Endothelial cell of umbilical vein (primary cell): ENCODE data around the gene ING2. TPM values are rescaled to one million over a fixed set of nuclear protein-coding genes. Genes with fewer than 3 reads are reported as not detected.
"Not testable (repeated sequence)": the region's sequence is repeated elsewhere in the genome, so short reads cannot be mapped to it uniquely, and the experiment has no call there.

Experiments used
- BruUV-seq: library from RNA; stranded (reverse); fragments of 400-500 nt; replicated peaks from 2 replicates; lab custom pipeline; 2021; lab: Mats Ljungman, UMichigan
- CTCF ChIA-PET: fragments of 300-600, 350-600 bp; sonication (Branson Sonifier 250); formaldehyde crosslinking; loops from one replicate; lab custom pipeline; 2021; ENCODE audit warnings: antibody characterized with exemption, inconsistent platforms; lab: Charles Lee
- POLR2A ChIA-PET: fragments of 300-600, 350-600 bp; sonication (Branson Sonifier 250); formaldehyde crosslinking; loops from one replicate; lab custom pipeline; 2021; ENCODE audit warnings: antibody characterized with exemption, inconsistent platforms; lab: Charles Lee
- DNase-seq: peaks from one replicate; pipeline ENCODE4 v3.0.0-alpha.2; 2011; ENCODE audit warnings: low read depth, low spot score
- FAIRE-seq: peaks from 2 replicates; lab custom pipeline; 2011; peaks lifted over from hg19 to GRCh38; lab: Jason Lieb, UNC
- H2AFZ ChIP-seq: 2 replicates; pipeline ENCODE4 v1.6.0; 2012; ENCODE audit warnings: low read depth, low read length, control low read depth, inconsistent platforms
- H3K27ac ChIP-seq: 2 replicates; pipeline ENCODE4 v1.5.1; 2011; ENCODE audit warnings: low read depth, mild to moderate bottlenecking, control low read depth, low read length, moderate library complexity; ENCODE audit not compliant: insufficient read depth
- H3K27me3 ChIP-seq, 2 experiments: 2 replicates each; pipeline versions ENCODE4 v1.6.0 to v1.6.1; 2011; ENCODE audit warnings: low read length in 2 of 2, mixed read lengths in 1 of 2; ENCODE audit not compliant: control insufficient read depth in 2 of 2, insufficient read depth in 2 of 2
- H3K36me3 ChIP-seq, 2 experiments: 2 replicates in 1 of 2; 3 replicates in 1 of 2; pipeline ENCODE4 v1.5.1; 2011; ENCODE audit warnings: low read length in 2 of 2, mild to moderate bottlenecking in 1 of 2, moderate library complexity in 1 of 2; ENCODE audit not compliant: control insufficient read depth in 2 of 2, insufficient read depth in 2 of 2; ENCODE audit errors: extremely low read depth in 1 of 2
- H3K4me1 ChIP-seq: 3 replicates; pipeline ENCODE4 v1.5.1; 2011; ENCODE audit warnings: mild to moderate bottlenecking, low read length; ENCODE audit not compliant: control insufficient read depth, insufficient read depth; ENCODE audit errors: extremely low read depth
- H3K4me2 ChIP-seq: 2 replicates; pipeline ENCODE4 v1.6.1; 2011; ENCODE audit warnings: low read length, control low read depth, mixed read lengths; ENCODE audit not compliant: insufficient read depth
- H3K4me3 ChIP-seq, 3 experiments: fragments of 200-600 bp in 1 of 3; sonication (generic), shearing (Covaris generic) in 1 of 3; replicated peaks in 1 of 3; 2 replicates each; pipeline ENCODE4 v1.5.1; 2011 to 2016; ENCODE audit warnings: control low read depth in 3 of 3, low read length in 3 of 3, mild to moderate bottlenecking in 2 of 3, inconsistent platforms in 1 of 3, low read depth in 1 of 3, moderate library complexity in 1 of 3; ENCODE audit not compliant: insufficient read depth in 1 of 3
- H3K79me2 ChIP-seq: 2 replicates; pipeline ENCODE4 v1.6.0; 2012; ENCODE audit warnings: low read length, inconsistent platforms; ENCODE audit not compliant: control insufficient read depth, insufficient read depth
- H3K9ac ChIP-seq: replicated peaks from 2 replicates; pipeline ENCODE3; 2011; ENCODE audit warnings: low read length, control low read depth; ENCODE audit not compliant: insufficient read depth; ENCODE audit errors: extremely low read depth
- H3K9me1 ChIP-seq: replicated peaks from 3 replicates; pipeline ENCODE4 v1.6.0; 2011; ENCODE audit warnings: mild to moderate bottlenecking, low read length; ENCODE audit not compliant: control insufficient read depth, insufficient read depth; ENCODE audit errors: extremely low read depth
- H3K9me3 ChIP-seq: replicated peaks from 2 replicates; pipeline ENCODE4 v1.5.1; 2012; ENCODE audit warnings: low read length, inconsistent platforms; ENCODE audit not compliant: control insufficient read depth, insufficient read depth
- H4K20me1 ChIP-seq: replicated peaks from 2 replicates; pipeline ENCODE3; 2011; ENCODE audit warnings: mild to moderate bottlenecking, low read length; ENCODE audit not compliant: control insufficient read depth, insufficient read depth; ENCODE audit errors: extremely low read depth
- EZH2 ChIP-seq: IDR thresholded peaks from 2 replicates; pipeline ENCODE4 v1.6.1; 2012; ENCODE audit warnings: borderline replicate concordance, low read depth, mild to moderate bottlenecking, moderate library complexity, low read length, inconsistent platforms; ENCODE audit not compliant: severe bottlenecking
- FOS ChIP-seq: IDR thresholded peaks from 2 replicates; pipeline ENCODE4 v1.6.1; 2011; ENCODE audit warnings: mild to moderate bottlenecking, low read length, moderate library complexity, borderline replicate concordance; ENCODE audit not compliant: insufficient read depth
- GATA2 ChIP-seq: IDR thresholded peaks from 2 replicates; pipeline ENCODE4 v1.7.0; 2011; ENCODE audit warnings: low read depth, mild to moderate bottlenecking, moderate library complexity, mixed read lengths, low read length; ENCODE audit not compliant: insufficient read length, insufficient read depth
- JUN ChIP-seq: IDR thresholded peaks from 2 replicates; pipeline ENCODE4 v1.6.1; 2011; ENCODE audit warnings: borderline replicate concordance, low read depth; ENCODE audit not compliant: insufficient read length, insufficient read depth
- MYC ChIP-seq: IDR thresholded peaks from one replicate; pipeline ENCODE4 v1.6.1; 2011; ENCODE audit warnings: mild to moderate bottlenecking, low read depth, low read length
- POLR2A ChIP-seq: IDR thresholded peaks from 2 replicates; pipeline ENCODE4 v1.6.1; 2012; ENCODE audit warnings: low read depth, mild to moderate bottlenecking, control low read depth, low read length
- POLR2AphosphoS5 ChIP-seq: IDR thresholded peaks from 2 replicates; pipeline ENCODE4 v1.6.1; 2012; ENCODE audit warnings: low read depth, mild to moderate bottlenecking, control low read depth, low read length, moderate library complexity; ENCODE audit not compliant: insufficient read depth
- dilution Hi-C: fragments of 300-500 bp; cut with MboI; formaldehyde crosslinking; loops from one replicate; pipeline ENCODE4 v1.15.0; 2019; ENCODE audit warnings: low sequenced_read_pairs; ENCODE audit not compliant: extremely low pct_ligation_motif_present
- intact Hi-C: fragments of 100-400 bp; cut with micrococcal nuclease; formaldehyde crosslinking; loops from one replicate; pipeline ENCODE4 v1.10.0; 2022
- polyA plus RNA-seq, 4 experiments: library from polyadenylated mRNA; depleted of rRNA in 3 of 4; stranded (reverse) in 3 of 4; unstranded in 1 of 4; fragments of >200 nt; gene quantifications; 2 replicates each; pipeline versions ENCODE4 v1.2.1 to v1.2.3, GENCODE V29; 2011 to 2012; ENCODE audit warnings: missing spikeins in 1 of 4
- total RNA-seq: library from RNA; stranded (reverse); gene quantifications from 2 replicates; pipeline ENCODE4 v1.2.3, GENCODE V29; 2021
- TF ChIP-seq, protein P1 (sequence below): IDR thresholded peaks from 2 replicates; pipeline ENCODE4 v1.6.1; 2011; ENCODE audit not compliant: insufficient read depth, insufficient read length
- TF ChIP-seq, protein P2 (sequence below), 2 donors: IDR thresholded peaks; 1 replicate in 1 of 2; 2 replicates in 1 of 2; pipeline ENCODE4 v1.5.1; 2011; ENCODE audit warnings: low read length in 2 of 2, mild to moderate bottlenecking in 2 of 2, moderate library complexity in 2 of 2, control low read depth in 1 of 2, inconsistent platforms in 1 of 2, low read depth in 1 of 2; ENCODE audit not compliant: insufficient read depth in 1 of 2; ENCODE audit errors: extremely low read depth in 1 of 2

The ING2 gene
- total and polyA plus RNA-seq, 2 donors (not counting 3 experiments of a cell fraction or from before 2014, with no cell fraction given) = 2.7 to 8.4 TPM

DNA sequence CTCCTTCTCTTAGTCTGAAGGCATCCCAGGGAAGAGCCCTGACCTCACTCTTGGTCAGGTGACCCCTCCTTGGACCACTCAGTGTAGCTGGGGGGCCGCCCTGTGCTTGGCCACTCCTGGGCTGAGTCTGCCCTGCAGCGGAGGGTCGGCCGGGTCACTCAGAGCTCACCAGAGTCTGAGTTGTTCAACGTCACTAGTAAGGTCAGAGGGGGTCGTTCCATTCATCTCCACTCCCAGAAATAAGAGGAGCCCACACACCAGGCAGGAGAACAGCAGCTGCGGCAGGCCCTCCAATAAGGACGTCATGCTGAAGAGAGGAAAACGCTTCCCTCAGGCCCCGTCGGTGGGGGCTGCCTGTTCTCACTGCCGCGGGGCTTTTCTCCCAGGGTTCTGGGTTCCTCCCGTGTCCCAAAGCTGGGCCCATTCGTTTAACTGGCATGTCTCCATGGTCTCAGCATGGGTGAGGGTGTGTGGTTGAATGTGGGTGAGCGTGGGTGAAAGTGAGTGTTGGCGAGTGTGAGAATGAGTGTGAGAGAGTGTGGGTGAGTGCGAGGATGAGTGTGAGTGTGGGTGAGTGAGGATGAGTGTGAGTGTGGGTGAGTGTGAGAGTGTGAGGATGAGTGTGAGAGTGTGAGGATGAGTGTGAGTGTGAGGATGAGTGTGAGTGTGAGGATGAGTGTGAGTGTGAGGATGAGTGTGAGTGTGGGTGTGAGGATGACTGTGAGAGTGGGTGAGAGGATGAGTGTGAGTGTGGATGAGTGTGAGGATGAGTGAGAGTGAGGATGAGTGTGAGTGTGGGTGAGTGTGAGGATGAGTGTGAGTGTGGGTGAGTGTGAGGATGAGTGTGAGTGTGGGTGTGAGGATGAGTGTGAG, 47.7 kb downstream of the ING2 start:
- no peaks in the 10 kb centered on the region for H3K4me1 ChIP-seq
- dilution Hi-C loops = no loop called here
- H3K4me2 ChIP-seq = no peak overlapping the region
- no peaks in the 10 kb centered on the region for H4K20me1 ChIP-seq
- no TSS peak for BruUV-seq
- H3K36me3 ChIP-seq = no peaks in the 10 kb centered on the region
- no peaks in the 10 kb centered on the region for H3K9me1 ChIP-seq
- FAIRE-seq (no peak), DNase-seq (no peak)
- H3K9me3 ChIP-seq = no peaks in the 10 kb centered on the region
- H3K4me3 ChIP-seq = no peak overlapping the region
- TF ChIP-seq JUN = no peak
- no peak for TF ChIP-seq POLR2A
- no peak for TF ChIP-seq MYC
- no peak for TF ChIP-seq EZH2
- TF ChIP-seq, protein P1, sequence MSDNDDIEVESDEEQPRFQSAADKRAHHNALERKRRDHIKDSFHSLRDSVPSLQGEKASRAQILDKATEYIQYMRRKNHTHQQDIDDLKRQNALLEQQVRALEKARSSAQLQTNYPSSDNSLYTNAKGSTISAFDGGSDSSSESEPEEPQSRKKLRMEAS = no peak
- no peak for TF ChIP-seq POLR2AphosphoS5
- TF ChIP-seq FOS = no peak
- no peak for TF ChIP-seq GATA2
- TF ChIP-seq, protein P2, sequence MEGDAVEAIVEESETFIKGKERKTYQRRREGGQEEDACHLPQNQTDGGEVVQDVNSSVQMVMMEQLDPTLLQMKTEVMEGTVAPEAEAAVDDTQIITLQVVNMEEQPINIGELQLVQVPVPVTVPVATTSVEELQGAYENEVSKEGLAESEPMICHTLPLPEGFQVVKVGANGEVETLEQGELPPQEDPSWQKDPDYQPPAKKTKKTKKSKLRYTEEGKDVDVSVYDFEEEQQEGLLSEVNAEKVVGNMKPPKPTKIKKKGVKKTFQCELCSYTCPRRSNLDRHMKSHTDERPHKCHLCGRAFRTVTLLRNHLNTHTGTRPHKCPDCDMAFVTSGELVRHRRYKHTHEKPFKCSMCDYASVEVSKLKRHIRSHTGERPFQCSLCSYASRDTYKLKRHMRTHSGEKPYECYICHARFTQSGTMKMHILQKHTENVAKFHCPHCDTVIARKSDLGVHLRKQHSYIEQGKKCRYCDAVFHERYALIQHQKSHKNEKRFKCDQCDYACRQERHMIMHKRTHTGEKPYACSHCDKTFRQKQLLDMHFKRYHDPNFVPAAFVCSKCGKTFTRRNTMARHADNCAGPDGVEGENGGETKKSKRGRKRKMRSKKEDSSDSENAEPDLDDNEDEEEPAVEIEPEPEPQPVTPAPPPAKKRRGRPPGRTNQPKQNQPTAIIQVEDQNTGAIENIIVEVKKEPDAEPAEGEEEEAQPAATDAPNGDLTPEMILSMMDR (IDR thresholded peaks at IDR 0.05; ENCODE audit: extremely low read depth in 1 of 2, insufficient read depth in 1 of 2, low read depth in 1 of 2, low read length in 2 of 2) = no peak
- no peak overlapping the region for H2AFZ ChIP-seq
- H3K27me3 ChIP-seq = no peaks in the 10 kb centered on the region
- intact Hi-C loops = no loop called here
- ChIA-PET POLR2A (no interaction called here), CTCF (no interaction called here)
- no peaks in the 10 kb centered on the region for H3K79me2 ChIP-seq
- no peak overlapping the region for H3K9ac ChIP-seq
- no peak overlapping the region for H3K27ac ChIP-seq

DNA sequence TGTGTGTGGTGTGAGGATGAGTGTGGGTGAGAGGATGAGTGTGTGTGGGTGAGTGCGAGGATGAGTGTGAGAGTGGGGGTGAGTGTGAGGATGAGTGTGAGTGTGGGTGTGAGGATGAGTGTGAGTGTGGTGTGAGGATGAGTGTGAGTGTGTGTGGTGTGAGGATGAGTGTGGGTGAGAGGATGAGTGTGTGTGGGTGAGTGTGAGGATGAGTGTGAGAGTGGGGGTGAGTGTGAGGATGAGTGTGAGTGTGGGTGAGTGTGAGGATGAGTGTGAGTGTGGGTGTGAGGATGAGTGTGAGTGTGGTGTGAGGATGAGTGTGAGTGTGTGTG, 48.3 kb downstream of the ING2 start:
- CTCF ChIA-PET, dilution Hi-C loops, H4K20me1 ChIP-seq, intact Hi-C loops, H3K36me3 ChIP-seq, H3K4me1 ChIP-seq, H3K4me2 ChIP-seq, FAIRE-seq, POLR2A ChIA-PET, DNase-seq, H3K9ac ChIP-seq, H2AFZ ChIP-seq, H3K9me1 ChIP-seq, BruUV-seq, H3K27ac ChIP-seq, H3K4me3 ChIP-seq, H3K79me2 ChIP-seq, H3K27me3 ChIP-seq, H3K9me3 ChIP-seq: not testable (repeated sequence)
